GM12878 (cell line): ENCODE measurements around the gene NCAM1. TPM values are rescaled to one million over a fixed set of nuclear protein-coding genes. Genes with fewer than 3 reads are reported as not detected.

Experiments used
- ATAC-seq: fragments of 200-7000 bp; cut with Tn5 transposase; 3 replicates; pipeline ENCODE4 v1.9.1; 2020; ENCODE audit warnings: mild to moderate bottlenecking, moderate library complexity
- BruUV-seq: library from RNA; stranded (reverse); fragments of 400-500 nt; replicated peaks from 2 replicates; lab custom pipeline; 2021; lab: Mats Ljungman, UMichigan
- CTCF ChIA-PET: fragments of 300-600 bp; sonication (Branson Sonifier 250); formaldehyde crosslinking; extraction: SDS; loops from one replicate; lab custom pipeline; 2021; ENCODE audit warnings: inconsistent platforms; lab: Yijun Ruan, JAX
- POLR2A ChIA-PET: fragments of 350-600 bp; formaldehyde crosslinking; extraction: SDS; loops from one replicate; lab custom pipeline; 2021; ENCODE audit warnings: inconsistent platforms; lab: Charles Lee
- RAD21 ChIA-PET: fragments of 300-600 bp; sonication (Branson Sonifier 250); formaldehyde crosslinking; loops from one replicate; lab custom pipeline; 2023; ENCODE audit warnings: antibody characterized with exemption; ENCODE audit not compliant: unreplicated experiment; lab: Charles Lee
- SMC1A ChIA-PET: fragments of 300-600 bp; sonication (Branson Sonifier 250); formaldehyde crosslinking; loops from one replicate; lab custom pipeline; 2023; ENCODE audit not compliant: unreplicated experiment, uncharacterized antibody; lab: Charles Lee
- DNase-seq: peaks from one replicate; pipeline ENCODE4 v3.0.0-alpha.2; 2011; ENCODE audit warnings: low read depth, low spot score
- FAIRE-seq: peaks from 3 replicates; lab custom pipeline; 2011; peaks lifted over from hg19 to GRCh38; lab: Jason Lieb, UNC
- H2AFZ ChIP-seq: 2 replicates; pipeline ENCODE4 v1.6.0; 2011; ENCODE audit warnings: low read depth, low read length, control low read depth; ENCODE audit not compliant: control insufficient read depth
- H3K27ac ChIP-seq: 2 replicates; pipeline ENCODE4 v1.5.1; 2011; ENCODE audit warnings: control low read depth; ENCODE audit not compliant: control insufficient read depth, insufficient read depth
- H3K27me3 ChIP-seq, 2 experiments: replicated peaks in 1 of 2; 2 replicates each; pipeline versions ENCODE4 v1.6.0 to v1.6.1; 2011; ENCODE audit warnings: low read length in 1 of 2; ENCODE audit not compliant: control insufficient read depth in 2 of 2, insufficient read depth in 2 of 2
- H3K36me3 ChIP-seq, 2 experiments: 2 replicates each; pipeline ENCODE4 v1.5.1; 2011; ENCODE audit warnings: low read length in 1 of 2; ENCODE audit not compliant: control insufficient read depth in 2 of 2, insufficient read depth in 2 of 2
- H3K4me1 ChIP-seq: 2 replicates; pipeline ENCODE4 v1.6.1; 2011; ENCODE audit warnings: mild to moderate bottlenecking, low read length, moderate library complexity, mixed read lengths; ENCODE audit not compliant: control insufficient read depth, insufficient read depth
- H3K4me2 ChIP-seq: 2 replicates; pipeline ENCODE4 v1.6.0; 2011; ENCODE audit warnings: control low read depth; ENCODE audit not compliant: control insufficient read depth, insufficient read depth
- H3K4me3 ChIP-seq: fragments of 200-600 bp; sonication (generic); 2 replicates; pipeline ENCODE4 v1.5.1; 2016
- H3K79me2 ChIP-seq: 2 replicates; pipeline ENCODE4 v1.6.0; 2011; ENCODE audit warnings: low read length; ENCODE audit not compliant: control insufficient read depth, insufficient read depth
- H3K9ac ChIP-seq: 2 replicates; pipeline ENCODE4 v1.8.0; 2011; ENCODE audit warnings: low read length, control low read depth, mixed read lengths; ENCODE audit not compliant: control insufficient read depth, insufficient read depth
- H3K9me3 ChIP-seq: replicated peaks from 3 replicates; pipeline ENCODE4 v1.5.1; 2011; ENCODE audit warnings: mild to moderate bottlenecking, low read length; ENCODE audit not compliant: control insufficient read depth, insufficient read depth
- H4K20me1 ChIP-seq: 2 replicates; pipeline ENCODE4 v1.6.0; 2011; ENCODE audit not compliant: control insufficient read depth, insufficient read depth
- CBX5 ChIP-seq: sonication (generic); IDR thresholded peaks from 2 replicates; pipeline ENCODE4 v1.6.1; 2016; ENCODE audit warnings: low read depth, moderate library complexity, mild to moderate bottlenecking, inconsistent platforms
- FOS ChIP-seq: IDR thresholded peaks from 3 replicates; pipeline ENCODE4 v1.6.1; 2011; ENCODE audit warnings: borderline replicate concordance; ENCODE audit not compliant: insufficient read length; ENCODE audit errors: extremely low read depth
- MXI1 ChIP-seq: fragments of 150-350 bp; IDR thresholded peaks from 2 replicates; pipeline ENCODE4 v1.6.1; 2011; ENCODE audit warnings: low read depth, mild to moderate bottlenecking, inconsistent platforms, low read length, improper control_type of control experiment
- PAX8 ChIP-seq: fragments of 450-650 bp; IDR thresholded peaks from 2 replicates; pipeline ENCODE4 v1.6.1; 2017; ENCODE audit warnings: mild to moderate bottlenecking, moderate library complexity
- RUNX3 ChIP-seq: IDR thresholded peaks from 2 replicates; pipeline ENCODE4 v1.6.1; 2012; ENCODE audit warnings: low read length, inconsistent platforms
- SUZ12 ChIP-seq: fragments of 200-600 bp; sonication (generic); IDR thresholded peaks from one replicate; pipeline ENCODE4 v1.6.1; 2018; ENCODE audit warnings: antibody characterized with exemption, mild to moderate bottlenecking; ENCODE audit not compliant: unreplicated experiment
- TCF3 ChIP-seq: IDR thresholded peaks from 2 replicates; pipeline ENCODE4 v1.6.1; 2012; ENCODE audit warnings: low read depth, mild to moderate bottlenecking, low read length, borderline replicate concordance; ENCODE audit not compliant: insufficient read depth
- YBX1 ChIP-seq: fragments of 450-650 bp; IDR thresholded peaks from 2 replicates; pipeline ENCODE4 v1.6.1; 2016; ENCODE audit warnings: antibody characterized with exemption
- ZNF274 ChIP-seq: IDR thresholded peaks from one replicate; pipeline ENCODE4 v1.8.0; 2011; ENCODE audit not compliant: insufficient read length, insufficient read depth
- WGBS: methylation state at CpG from one replicate; pipeline ENCODE4 v1.1.6; 2016; ENCODE audit warnings: low lambda C conversion rate; ENCODE audit not compliant: insufficient replicate concordance, insufficient coverage; ENCODE audit errors: missing lambda C conversion rate; 5-methylcytosine and 5-hydroxymethylcytosine counted together
- in situ Hi-C: fragments of 300-500 bp; cut with MboI; formaldehyde crosslinking; loops from 9 replicates; pipeline ENCODE4 v1.14.3; 2018; ENCODE audit warnings: mixed read lengths
- intact Hi-C: fragments of 100-400 bp; cut with micrococcal nuclease; formaldehyde crosslinking; loops from one replicate; pipeline ENCODE4 v1.14.2; 2022; ENCODE audit not compliant: unreplicated experiment
- polyA plus RNA-seq, 11 experiments: library from polyadenylated mRNA; depleted of rRNA in 4 of 11; unstranded in 6 of 11; stranded (reverse) in 5 of 11; fragments of >200 nt; fragmentation: Nextera tagmentation in 4 of 11; fragmentation: Illumina TruSeq in 1 of 11; extraction: Ambion mirVana in 4 of 11; extraction: Trizol in 1 of 11; gene quantifications; 1 replicate in 1 of 11; 2 replicates in 10 of 11; pipeline versions ENCODE4 v1.2.1 to v1.2.3, GENCODE V29; 2011 to 2016; ENCODE audit warnings: inconsistent platforms in 2 of 11, missing spikeins in 2 of 11, low read depth in 1 of 11
- total RNA-seq, 4 experiments: library from RNA; depleted of rRNA in 3 of 4; stranded (reverse); fragments of >200 nt in 3 of 4; fragmentation: Illumina TruSeq in 1 of 4; extraction: Trizol in 1 of 4; gene quantifications; 2 replicates each; pipeline versions ENCODE4 v1.2.1 to v1.2.3, GENCODE V29; 2013 to 2021
- TF ChIP-seq, protein P1 (sequence below): fragments of 450-650 bp; IDR thresholded peaks from 2 replicates; pipeline ENCODE4 v1.6.1; 2017; ENCODE audit warnings: low read depth, mild to moderate bottlenecking, moderate library complexity

Gene NCAM1
- total and polyA plus RNA-seq, 10 of the 15 experiments (the other 5 are each of a cell fraction or from before 2014, with no cell fraction given): 0.10 to 0.23 (median 0.11) TPM; not detected in 7

DNA sequence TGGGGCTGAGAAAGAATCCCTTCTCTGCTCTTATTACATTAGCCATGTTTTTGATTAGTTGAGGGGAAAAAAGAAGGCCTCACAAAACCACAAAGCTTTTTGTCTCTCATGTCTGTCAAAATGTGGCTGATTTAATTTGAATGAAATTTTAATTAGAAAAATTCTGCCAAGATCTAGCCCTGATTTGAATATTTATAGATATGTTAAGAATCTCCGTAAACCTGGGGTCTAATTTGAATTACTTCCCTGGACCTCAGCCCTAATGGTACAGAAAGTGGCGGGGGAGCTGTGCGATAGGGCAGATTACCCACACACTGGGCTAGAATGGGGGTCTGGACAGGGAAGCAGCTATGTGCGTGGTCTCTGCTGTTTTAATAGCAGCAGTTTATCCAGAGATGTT, 211.9 kb downstream of the NCAM1 start (continued):
- no peak for TF ChIP-seq SUZ12
- TF ChIP-seq FOS: no peak
- no peak for TF ChIP-seq YBX1

DNA sequence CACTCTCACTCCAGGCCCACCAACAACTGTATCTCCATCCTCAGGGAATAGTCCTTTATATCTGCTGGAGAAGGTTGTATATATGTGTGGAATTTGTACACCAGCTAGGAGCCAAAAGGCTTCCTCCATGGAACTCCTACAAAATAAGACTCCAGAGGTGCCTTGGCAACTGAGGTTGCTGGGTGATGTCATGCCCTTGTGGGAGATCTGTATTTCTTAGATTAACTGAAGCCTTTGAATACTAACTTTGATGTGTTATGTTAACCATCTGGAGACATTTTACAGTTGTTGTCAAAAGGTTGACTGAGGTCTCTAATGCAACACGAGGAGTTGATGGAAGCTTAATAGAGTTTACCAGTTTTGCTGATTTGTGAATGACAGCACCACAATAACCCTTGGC, 213.7 kb downstream of the NCAM1 start:
- no TSS peak for BruUV-seq
- Histone ChIP-seq H3K9me3 (no peaks in the 10 kb centered on the region), H2AFZ (no peak overlapping the region), H3K9ac (no peak overlapping the region), H3K27ac (no peak overlapping the region), H3K4me2 (no peak overlapping the region), H4K20me1 (no peaks in the 10 kb centered on the region), H3K4me1 (no peaks in the 10 kb centered on the region), H3K4me3 (no peak overlapping the region), H3K36me3 (no peaks in the 10 kb centered on the region), H3K79me2 (no peaks in the 10 kb centered on the region), H3K27me3 (peaks cover 0 to 9% of the 10 kb centered on the region in 2 experiments; a peak in 3 of 4 replicates)
- SMC1A ChIA-PET: no interaction called here
- POLR2A ChIA-PET: no interaction called here
- no peak for ATAC-seq
- FAIRE-seq: no peak
- WGBS: 8% methylated on average over 1 of the region's 1 CpG
- CTCF ChIA-PET: no interaction called here
- TF ChIP-seq TCF3 (no peak), CBX5 (no peak), ZNF274 (no peak), SUZ12 (no peak), MXI1 (no peak), RUNX3 (no peak), PAX8 (no peak)
- TF ChIP-seq, protein P1, sequence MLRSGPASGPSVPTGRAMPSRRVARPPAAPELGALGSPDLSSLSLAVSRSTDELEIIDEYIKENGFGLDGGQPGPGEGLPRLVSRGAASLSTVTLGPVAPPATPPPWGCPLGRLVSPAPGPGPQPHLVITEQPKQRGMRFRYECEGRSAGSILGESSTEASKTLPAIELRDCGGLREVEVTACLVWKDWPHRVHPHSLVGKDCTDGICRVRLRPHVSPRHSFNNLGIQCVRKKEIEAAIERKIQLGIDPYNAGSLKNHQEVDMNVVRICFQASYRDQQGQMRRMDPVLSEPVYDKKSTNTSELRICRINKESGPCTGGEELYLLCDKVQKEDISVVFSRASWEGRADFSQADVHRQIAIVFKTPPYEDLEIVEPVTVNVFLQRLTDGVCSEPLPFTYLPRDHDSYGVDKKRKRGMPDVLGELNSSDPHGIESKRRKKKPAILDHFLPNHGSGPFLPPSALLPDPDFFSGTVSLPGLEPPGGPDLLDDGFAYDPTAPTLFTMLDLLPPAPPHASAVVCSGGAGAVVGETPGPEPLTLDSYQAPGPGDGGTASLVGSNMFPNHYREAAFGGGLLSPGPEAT: no peak
- intact Hi-C loops (no loop called here), in situ Hi-C loops (no loop called here)
- DNase-seq: no peak
- RAD21 ChIA-PET: no interaction called here
